K562 (cell line): Measurements from ENCODE around the gene FKBP8. TPM values are rescaled to one million over a fixed set of nuclear protein-coding genes. Genes with fewer than 3 reads are reported as not detected.

Experiments used
- BDP1 ChIP-seq: IDR thresholded peaks from 3 replicates; pipeline ENCODE4 v1.6.1; 2011; ENCODE audit not compliant: insufficient read length, insufficient read depth
- DACH1 ChIP-seq: fragments of 450-650 bp; IDR thresholded peaks from 2 replicates; pipeline ENCODE4 v1.6.1; 2018; ENCODE audit not compliant: partially characterized antibody
- ELF4 ChIP-seq: fragments of 450-650 bp; formaldehyde crosslinking; IDR thresholded peaks from 2 replicates; pipeline ENCODE4 v1.4.0; 2022; ENCODE audit warnings: missing genetic modification characterization
- FOXO4 ChIP-seq: fragments of 450-650 bp; formaldehyde crosslinking; IDR thresholded peaks from 2 replicates; pipeline ENCODE4 v1.4.0; 2020; ENCODE audit warnings: mild to moderate bottlenecking, moderate library complexity
- MCM5 ChIP-seq: fragments of 450-650 bp; IDR thresholded peaks from 2 replicates; pipeline ENCODE4 v1.6.1; 2016; ENCODE audit warnings: low read depth
- MED1 ChIP-seq: sonication (generic); formaldehyde crosslinking; IDR thresholded peaks from 2 replicates; pipeline ENCODE4 v1.8.1; 2023; ENCODE audit warnings: missing genetic modification reagents, borderline replicate concordance
- MTA3 ChIP-seq: fragments of 450-650 bp; formaldehyde crosslinking; IDR thresholded peaks from 2 replicates; pipeline ENCODE4 v1.6.1; 2017; ENCODE audit warnings: mild to moderate bottlenecking, borderline replicate concordance
- NFATC3 ChIP-seq: fragments of 450-650 bp; IDR thresholded peaks from 2 replicates; pipeline ENCODE4 v1.6.1; 2017; ENCODE audit warnings: mild to moderate bottlenecking
- POLR2H ChIP-seq: IDR thresholded peaks from 2 replicates; pipeline ENCODE4 v1.6.1; 2016; ENCODE audit warnings: missing genetic modification characterization, low read depth, mild to moderate bottlenecking, control low read depth, missing compliant biosample characterization, moderate library complexity
- REST ChIP-seq, 2 experiments: fragments of 450-650 bp; formaldehyde crosslinking in 1 of 2; IDR thresholded peaks; 2 replicates each; pipeline versions ENCODE4 v1.4.0 to v1.6.1; 2014 to 2020; ENCODE audit warnings: mild to moderate bottlenecking in 2 of 2, borderline replicate concordance in 1 of 2, low read depth in 1 of 2
- ZBTB1 ChIP-seq: sonication (generic); formaldehyde crosslinking; IDR thresholded peaks from 2 replicates; pipeline ENCODE4 v1.8.1; 2023; ENCODE audit warnings: missing genetic modification reagents, low read depth, mild to moderate bottlenecking, borderline replicate concordance
- ZBTB8A ChIP-seq: fragments of 450-650 bp; IDR thresholded peaks from 2 replicates; pipeline ENCODE4 v1.6.1; 2018; ENCODE audit warnings: mild to moderate bottlenecking, moderate library complexity; ENCODE audit not compliant: partially characterized antibody
- ZKSCAN8 ChIP-seq: fragments of 200-800 bp; sonication (Bioruptor generic); IDR thresholded peaks from 2 replicates; pipeline ENCODE4 v1.6.1; 2016; ENCODE audit warnings: missing genetic modification characterization, missing compliant biosample characterization
- ZNF277 ChIP-seq: fragments of 250-450 bp; sonication (Bioruptor Pico); IDR thresholded peaks from 2 replicates; pipeline ENCODE4 v1.8.0; 2022; ENCODE audit warnings: inconsistent platforms, mild to moderate bottlenecking, moderate library complexity, borderline replicate concordance
- ZNF444 ChIP-seq: fragments of 250-450 bp; sonication (Bioruptor Pico); IDR thresholded peaks from 2 replicates; pipeline ENCODE4 v1.4.0; 2020; ENCODE audit warnings: mild to moderate bottlenecking, moderate library complexity
- ZNF75A ChIP-seq: fragments of 450-650 bp; formaldehyde crosslinking; IDR thresholded peaks from 2 replicates; pipeline ENCODE4 v1.4.0; 2020; ENCODE audit warnings: mild to moderate bottlenecking
- ZNF76 ChIP-seq: fragments of 250-450 bp; sonication (Bioruptor Pico); IDR thresholded peaks from 2 replicates; pipeline ENCODE4 v1.4.0; 2020; ENCODE audit warnings: mild to moderate bottlenecking, moderate library complexity, borderline replicate concordance
- polyA plus RNA-seq, 8 experiments: library from polyadenylated mRNA; depleted of rRNA in 4 of 8; stranded (reverse) in 5 of 8; unstranded in 3 of 8; fragments of >200 nt; fragmentation: Nextera tagmentation in 2 of 8; fragmentation: Illumina TruSeq in 1 of 8; extraction: Ambion mirVana in 2 of 8; extraction: Trizol in 1 of 8; gene quantifications; 2 replicates each; pipeline versions ENCODE4 v1.2.1 to v1.2.3, GENCODE V29; 2011 to 2014; ENCODE audit warnings: inconsistent platforms in 1 of 8, missing spikeins in 1 of 8
- total RNA-seq, 7 experiments: library from RNA; depleted of rRNA in 6 of 7; stranded (reverse); fragments of >200 nt in 6 of 7; fragmentation: Illumina TruSeq in 2 of 7; extraction: Trizol in 2 of 7; gene quantifications; 2 replicates each; pipeline versions ENCODE4 v1.2.1 to v1.2.3, GENCODE V29; 2011 to 2021; ENCODE audit warnings: low replicate concordance in 1 of 7

The FKBP8 gene
- total and polyA plus RNA-seq, 9 of the 15 experiments (the other 6 are each of a cell fraction or from before 2014, with no cell fraction given): 0.46 to 236 (median 104) TPM

- TF ChIP-seq DACH1: no peak
- TF ChIP-seq MTA3: no peak
- TF ChIP-seq ZNF76 (CRISPR knock-in tag): no peak
- no peak for TF ChIP-seq POLR2H (tag)
- no peak for TF ChIP-seq ZBTB8A
- TF ChIP-seq ZBTB1 (CRISPR knock-in tag): peak; percentile 77; the same call in 1 of the 2 replicates
- TF ChIP-seq ZKSCAN8 (CRISPR knock-in tag): no peak
- no peak for TF ChIP-seq MED1 (CRISPR knock-in tag)
- TF ChIP-seq ELF4 (CRISPR knock-in tag): no peak
- no peak for TF ChIP-seq ZNF444 (CRISPR knock-in tag)
- TF ChIP-seq FOXO4 (CRISPR knock-in tag): no peak
- TF ChIP-seq ZNF277 (CRISPR knock-in tag): no peak
- TF ChIP-seq REST (IDR thresholded peaks at IDR 0.05; ENCODE audit: borderline replicate concordance): peak; percentile 53
- TF ChIP-seq REST (CRISPR knock-in tag; IDR thresholded peaks at IDR 0.05; ENCODE audit: low read depth): no peak
- no peak for TF ChIP-seq ZNF75A (CRISPR knock-in tag)
- TF ChIP-seq NFATC3: no peak
- no peak for TF ChIP-seq BDP1
- TF ChIP-seq MCM5: no peak
Measured at GRCh38 chr19:18589380-18590272, 46.3 kb upstream of the FKBP8 start (continued).
